Fibroblast of lung (primary cell): ENCODE results near the gene COL4A2. TPM values are rescaled to one million over a fixed set of nuclear protein-coding genes. Genes with fewer than 3 reads are reported as not detected.

Experiments
- DNase-seq, 2 donors: peaks; one replicate each; pipeline versions ENCODE4 v3.0.0 to v3.0.0-alpha.2; 2010; ENCODE audit warnings: low read depth in 2 of 2
- H2AFZ ChIP-seq: 2 replicates; pipeline ENCODE4 v1.5.1; 2012; ENCODE audit warnings: low read length, control low read depth, inconsistent platforms
- H3K27ac ChIP-seq: 2 replicates; pipeline ENCODE4 v1.5.1; 2011; ENCODE audit warnings: low read length, control low read depth; ENCODE audit not compliant: insufficient read depth
- H3K27me3 ChIP-seq: 2 replicates; pipeline ENCODE4 v1.5.1; 2011; ENCODE audit warnings: mild to moderate bottlenecking, low read length; ENCODE audit not compliant: control insufficient read depth, insufficient read depth
- H3K36me3 ChIP-seq: 2 replicates; pipeline ENCODE4 v1.5.1; 2011; ENCODE audit warnings: low read length; ENCODE audit not compliant: control insufficient read depth, insufficient read depth
- H3K4me1 ChIP-seq: 2 replicates; pipeline ENCODE4 v1.5.1; 2011; ENCODE audit warnings: low read length; ENCODE audit not compliant: control insufficient read depth, insufficient read depth; ENCODE audit errors: extremely low read depth
- H3K4me2 ChIP-seq: 2 replicates; pipeline ENCODE4 v1.5.1; 2011; ENCODE audit warnings: low read length, control low read depth; ENCODE audit not compliant: insufficient read depth; ENCODE audit errors: extremely low read depth
- H3K4me3 ChIP-seq, 4 experiments: fragments of 200-600 bp in 1 of 4; sonication (generic) in 1 of 4; replicated peaks in 1 of 4; 2 replicates each; pipeline ENCODE4 v1.5.1; 2011 to 2016; ENCODE audit warnings: low read length in 4 of 4, low read depth in 3 of 4, mild to moderate bottlenecking in 3 of 4, control low read depth in 2 of 4, inconsistent platforms in 1 of 4, mixed read lengths in 1 of 4; ENCODE audit not compliant: insufficient read depth in 1 of 4; ENCODE audit errors: control extremely low read depth in 1 of 4
- H3K79me2 ChIP-seq: 2 replicates; pipeline ENCODE4 v1.5.1; 2012; ENCODE audit warnings: mild to moderate bottlenecking, low read length, inconsistent platforms; ENCODE audit not compliant: control insufficient read depth, insufficient read depth
- H3K9ac ChIP-seq: 2 replicates; pipeline ENCODE4 v1.5.1; 2011; ENCODE audit warnings: mild to moderate bottlenecking, low read length, control low read depth; ENCODE audit not compliant: insufficient read depth
- H3K9me3 ChIP-seq: 2 replicates; pipeline ENCODE4 v1.5.1; 2012; ENCODE audit warnings: low read depth, low read length; ENCODE audit not compliant: control insufficient read depth, insufficient read depth
- H4K20me1 ChIP-seq: 2 replicates; pipeline ENCODE4 v1.5.1; 2011; ENCODE audit warnings: low read length; ENCODE audit not compliant: control insufficient read depth, insufficient read depth; ENCODE audit errors: extremely low read depth
- EZH2 ChIP-seq: IDR thresholded peaks from 2 replicates; pipeline ENCODE4 v1.5.1; 2012; ENCODE audit warnings: low read length, control low read depth, mild to moderate bottlenecking; ENCODE audit errors: missing control alignments
- polyA plus RNA-seq, 2 donors: library from polyadenylated mRNA; depleted of rRNA in 1 of 2; stranded (reverse) in 1 of 2; unstranded in 1 of 2; fragments of >200 nt; gene quantifications; 2 replicates each; pipeline ENCODE4 v1.2.1, GENCODE V29; 2011 to 2012; ENCODE audit warnings: missing spikeins in 1 of 2
- total RNA-seq: library from RNA; depleted of rRNA; stranded (reverse); fragments of >200 nt; gene quantifications from 2 replicates; pipeline ENCODE4 v1.2.1, GENCODE V29; 2014
- TF ChIP-seq, protein P1 (sequence below), 2 donors: IDR thresholded peaks in 1 of 2; conservative IDR thresholded peaks in 1 of 2; 1 replicate in 1 of 2; 2 replicates in 1 of 2; pipeline ENCODE4 v1.5.1; 2011 to 2012; ENCODE audit warnings: low read length in 2 of 2, control low read depth in 1 of 2, inconsistent platforms in 1 of 2, low read depth in 1 of 2, mild to moderate bottlenecking in 1 of 2

The COL4A2 gene
- total and polyA plus RNA-seq, 2 donors (not counting 1 experiment from before 2014, with no cell fraction given), result 93.1 to 463 TPM

DNA sequence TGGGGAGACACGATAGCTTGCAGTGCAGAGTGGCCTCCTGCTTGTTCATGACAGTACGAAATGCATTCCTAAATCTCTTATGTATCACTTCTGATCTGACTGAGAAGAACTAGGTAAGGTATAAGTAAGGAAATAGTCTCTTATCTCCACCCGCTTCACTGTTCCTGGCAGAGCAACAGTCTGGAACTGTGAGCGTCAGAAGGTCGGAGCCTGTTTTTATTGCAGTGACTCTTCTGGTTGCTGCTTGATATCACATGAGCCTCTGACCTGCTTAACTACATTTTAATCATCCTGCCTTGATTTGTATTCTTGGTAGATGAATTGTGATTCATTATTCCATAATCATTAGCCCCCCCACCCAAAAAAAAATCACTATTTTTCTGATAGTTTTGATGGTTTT is 69.0 kb downstream of the COL4A2 start:
- peak in 1 of 2 donors; percentile 51 for DNase-seq
- Histone ChIP-seq H3K36me3 (no peaks in the 10 kb centered on the region), H3K79me2 (peaks cover 3% of the 10 kb centered on the region), H3K4me2 (no peak overlapping the region), H3K27me3 (no peaks in the 10 kb centered on the region), H3K9me3 (no peaks in the 10 kb centered on the region), H3K9ac (no peak overlapping the region), H3K27ac (no peak overlapping the region), H3K4me3 (no peak overlapping the region), H4K20me1 (no peaks in the 10 kb centered on the region), H3K4me1 (peaks cover 23% of the 10 kb centered on the region), H2AFZ (no peak overlapping the region)
- TF ChIP-seq EZH2, result no peak

DNA sequence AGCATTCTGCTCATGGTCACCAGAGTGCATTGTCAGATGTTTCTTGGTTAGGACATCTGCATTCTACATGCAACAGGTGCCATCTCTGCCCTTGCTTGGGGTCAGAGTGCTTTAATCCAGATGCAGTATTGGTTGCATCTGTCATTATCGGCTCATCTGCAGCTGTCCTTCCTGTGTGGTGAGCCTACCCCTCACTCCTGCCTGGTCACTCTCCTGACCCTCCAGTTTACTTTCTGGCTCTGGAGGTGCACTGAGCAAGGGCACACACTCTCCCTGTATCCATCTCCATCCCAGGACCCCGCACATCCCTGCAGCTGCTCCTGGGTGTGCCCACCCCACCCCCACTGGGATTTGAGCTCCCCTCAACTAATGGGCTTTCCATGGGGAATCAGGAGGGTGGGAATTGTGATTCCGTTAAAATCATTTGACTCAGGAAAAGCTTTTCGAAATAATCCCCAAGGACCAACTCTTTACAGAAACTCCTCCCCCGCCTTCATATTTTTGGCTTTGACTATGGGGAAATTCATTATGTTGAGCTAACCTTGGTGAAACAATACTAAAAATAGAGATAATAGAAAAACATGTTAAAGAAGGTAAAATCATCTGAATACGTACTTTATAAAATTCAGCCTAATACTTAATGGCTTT is 70.2 kb downstream of the COL4A2 start:
- no peaks in the 10 kb centered on the region for H3K79me2 ChIP-seq
- H3K9ac ChIP-seq, result no peak overlapping the region

DNA sequence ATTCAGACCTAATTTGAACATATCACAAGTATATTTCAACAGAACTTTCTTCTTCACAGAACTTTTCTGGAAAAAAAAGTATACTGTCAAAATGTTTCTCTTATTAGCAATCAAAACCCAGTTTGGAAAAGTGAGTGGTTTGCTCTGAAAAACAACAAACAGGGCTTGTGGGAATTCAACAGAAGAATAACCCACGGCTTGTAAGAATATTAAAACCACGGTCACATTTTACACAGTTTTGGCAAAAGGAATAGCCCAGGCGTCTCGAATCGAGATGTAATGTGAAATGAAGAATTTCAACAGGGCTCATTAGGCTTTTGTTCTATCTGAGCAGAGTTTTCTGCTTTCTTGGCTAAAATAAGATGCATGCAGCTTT is 70.7 kb downstream of the COL4A2 start:
- H3K27ac ChIP-seq, result no peak overlapping the region

More for the DNA sequence above, 70.2 kb downstream of the COL4A2 start:
- Histone ChIP-seq H3K4me2 (no peak overlapping the region), H2AFZ (no peak overlapping the region), H3K9me3 (no peaks in the 10 kb centered on the region), H3K27ac (no peak overlapping the region), H3K27me3 (no peaks in the 10 kb centered on the region), H3K36me3 (no peaks in the 10 kb centered on the region), H3K4me1 (peaks cover 23% of the 10 kb centered on the region), H4K20me1 (no peaks in the 10 kb centered on the region), H3K4me3 (no peak overlapping the region)
- DNase-seq, result no peak
- TF ChIP-seq, protein P1, sequence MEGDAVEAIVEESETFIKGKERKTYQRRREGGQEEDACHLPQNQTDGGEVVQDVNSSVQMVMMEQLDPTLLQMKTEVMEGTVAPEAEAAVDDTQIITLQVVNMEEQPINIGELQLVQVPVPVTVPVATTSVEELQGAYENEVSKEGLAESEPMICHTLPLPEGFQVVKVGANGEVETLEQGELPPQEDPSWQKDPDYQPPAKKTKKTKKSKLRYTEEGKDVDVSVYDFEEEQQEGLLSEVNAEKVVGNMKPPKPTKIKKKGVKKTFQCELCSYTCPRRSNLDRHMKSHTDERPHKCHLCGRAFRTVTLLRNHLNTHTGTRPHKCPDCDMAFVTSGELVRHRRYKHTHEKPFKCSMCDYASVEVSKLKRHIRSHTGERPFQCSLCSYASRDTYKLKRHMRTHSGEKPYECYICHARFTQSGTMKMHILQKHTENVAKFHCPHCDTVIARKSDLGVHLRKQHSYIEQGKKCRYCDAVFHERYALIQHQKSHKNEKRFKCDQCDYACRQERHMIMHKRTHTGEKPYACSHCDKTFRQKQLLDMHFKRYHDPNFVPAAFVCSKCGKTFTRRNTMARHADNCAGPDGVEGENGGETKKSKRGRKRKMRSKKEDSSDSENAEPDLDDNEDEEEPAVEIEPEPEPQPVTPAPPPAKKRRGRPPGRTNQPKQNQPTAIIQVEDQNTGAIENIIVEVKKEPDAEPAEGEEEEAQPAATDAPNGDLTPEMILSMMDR (conservative IDR thresholded peaks at IDR 0.05 in 1 of 2, IDR thresholded peaks at IDR 0.05 in 1 of 2; ENCODE audit: low read depth in 1 of 2, low read length in 2 of 2), result no peak
- no peak for TF ChIP-seq EZH2

More for the DNA sequence above, 70.7 kb downstream of the COL4A2 start:
- no peak for DNase-seq
- H3K36me3 ChIP-seq, result no peaks in the 10 kb centered on the region
- TF ChIP-seq EZH2, result no peak
- TF ChIP-seq, protein P1 (conservative IDR thresholded peaks at IDR 0.05 in 1 of 2, IDR thresholded peaks at IDR 0.05 in 1 of 2; ENCODE audit: low read depth in 1 of 2, low read length in 2 of 2), result no peak
- H3K4me2 ChIP-seq, result no peak overlapping the region
- no peaks in the 10 kb centered on the region for H3K9me3 ChIP-seq
- no peak overlapping the region for H2AFZ ChIP-seq
- no peaks in the 10 kb centered on the region for H4K20me1 ChIP-seq
- H3K9ac ChIP-seq, result no peak overlapping the region
- no peaks in the 10 kb centered on the region for H3K27me3 ChIP-seq
- H3K4me1 ChIP-seq, result peaks cover 23% of the 10 kb centered on the region
- H3K4me3 ChIP-seq, result no peak overlapping the region
- H3K79me2 ChIP-seq, result no peaks in the 10 kb centered on the region
